HEK293T (cell line): ENCODE results near the gene IL1RAP.

Experiments used
- CTCF ChIA-PET: fragments of 350-600 bp; formaldehyde crosslinking; extraction: SDS; loops from one replicate; lab custom pipeline; 2021; ENCODE audit warnings: antibody characterized with exemption, inconsistent platforms; lab: Yijun Ruan, JAX
- POLR2A ChIA-PET: fragments of 350-600 bp; formaldehyde crosslinking; extraction: SDS; loops from one replicate; lab custom pipeline; 2020; ENCODE audit warnings: antibody characterized with exemption, inconsistent platforms; lab: Yijun Ruan, JAX
- DNase-seq: peaks from one replicate; pipeline ENCODE4 v3.0.0; 2012; ENCODE audit warnings: mixed read lengths; ENCODE audit errors: extremely low spot score
- ARNT ChIP-seq: fragments of 450-650 bp; IDR thresholded peaks from 2 replicates; pipeline ENCODE4 v1.6.1; 2017; ENCODE audit warnings: mild to moderate bottlenecking
- BHLHE40 ChIP-seq: fragments of 450-650 bp; IDR thresholded peaks from 2 replicates; pipeline ENCODE4 v1.6.1; 2016; ENCODE audit warnings: mild to moderate bottlenecking, moderate library complexity, borderline replicate concordance
- CTBP1 ChIP-seq: fragments of 450-650 bp; IDR thresholded peaks from 2 replicates; pipeline ENCODE4 v1.6.1; 2016; ENCODE audit warnings: borderline replicate concordance
- ELF4 ChIP-seq: fragments of 450-650 bp; IDR thresholded peaks from 2 replicates; pipeline ENCODE4 v1.6.1; 2017; ENCODE audit warnings: antibody characterized with exemption
- FOXA1 ChIP-seq: fragments of 450-650 bp; IDR thresholded peaks from 2 replicates; pipeline ENCODE4 v1.6.1; 2016; ENCODE audit warnings: mild to moderate bottlenecking
- FOXK2 ChIP-seq: fragments of 450-650 bp; IDR thresholded peaks from 2 replicates; pipeline ENCODE4 v1.6.1; 2016; ENCODE audit warnings: mild to moderate bottlenecking
- FOXM1 ChIP-seq: fragments of 450-650 bp; IDR thresholded peaks from 2 replicates; pipeline ENCODE4 v1.6.1; 2017; ENCODE audit warnings: mild to moderate bottlenecking, borderline replicate concordance
- HDGF ChIP-seq: fragments of 450-650 bp; IDR thresholded peaks from 2 replicates; pipeline ENCODE4 v1.6.1; 2017; ENCODE audit warnings: antibody characterized with exemption, borderline replicate concordance
- L3MBTL2 ChIP-seq: fragments of 450-650 bp; conservative IDR thresholded peaks from 2 replicates; pipeline ENCODE4 v1.6.1; 2016; ENCODE audit warnings: mild to moderate bottlenecking
- LEF1 ChIP-seq: fragments of 450-650 bp; IDR thresholded peaks from 2 replicates; pipeline ENCODE4 v1.6.1; 2017; ENCODE audit warnings: mild to moderate bottlenecking, borderline replicate concordance
- NFRKB ChIP-seq: fragments of 450-650 bp; IDR thresholded peaks from 2 replicates; pipeline ENCODE4 v1.6.1; 2016; ENCODE audit warnings: mild to moderate bottlenecking, moderate library complexity
- PKNOX1 ChIP-seq: fragments of 450-650 bp; IDR thresholded peaks from 2 replicates; pipeline ENCODE4 v1.6.1; 2016
- SP1 ChIP-seq: fragments of 450-650 bp; IDR thresholded peaks from 2 replicates; pipeline ENCODE4 v1.6.1; 2017
- SUZ12 ChIP-seq: fragments of 450-650 bp; IDR thresholded peaks from 2 replicates; pipeline ENCODE4 v1.6.1; 2016; ENCODE audit warnings: mild to moderate bottlenecking
- TARDBP ChIP-seq: fragments of 450-650 bp; IDR thresholded peaks from 2 replicates; pipeline ENCODE4 v1.6.1; 2016
- ZNF384 ChIP-seq: fragments of 450-650 bp; IDR thresholded peaks from 2 replicates; pipeline ENCODE4 v1.6.1; 2016

Gene IL1RAP

GRCh38 chr3:190595807-190596206 lies 81.9 kb downstream of the IL1RAP start:
- DNase-seq, result no peak
- POLR2A ChIA-PET, result interaction anchor here (0.5 kb wide), 1 partner anchor 14 kb away, joined by 3 read pairs; no protein-coding TSS in a partner anchor
- CTCF ChIA-PET, result no interaction called here
- TF ChIP-seq ZNF384 (no peak), ELF4 (no peak), HDGF (no peak), FOXA1 (no peak), NFRKB (no peak), SUZ12 (no peak), CTBP1 (no peak), LEF1 (no peak), ARNT (no peak), SP1 (no peak), FOXM1 (no peak), BHLHE40 (no peak), TARDBP (no peak), PKNOX1 (no peak), FOXK2 (no peak), L3MBTL2 (no peak)

GRCh38 chr3:190596349-190597285 lies 82.7 kb downstream of the IL1RAP start:
- ChIA-PET POLR2A (no interaction called here), CTCF (no interaction called here)
- TF ChIP-seq ARNT (no peak), ELF4 (no peak), PKNOX1 (no peak), FOXK2 (no peak), BHLHE40 (no peak), FOXM1 (no peak), ZNF384 (no peak), SUZ12 (no peak), NFRKB (no peak), FOXA1 (no peak), CTBP1 (no peak), SP1 (no peak), HDGF (no peak), LEF1 (no peak)
- DNase-seq, result no peak

GRCh38 chr3:190597291-190597690 lies 83.4 kb downstream of the IL1RAP start:
- ChIA-PET POLR2A (no interaction called here), CTCF (no interaction called here)
- TF ChIP-seq SP1 (no peak), CTBP1 (no peak), BHLHE40 (no peak), FOXK2 (no peak), ARNT (no peak), TARDBP (no peak), FOXM1 (no peak), HDGF (no peak), FOXA1 (no peak), NFRKB (no peak), ZNF384 (no peak), PKNOX1 (no peak), L3MBTL2 (no peak), ELF4 (no peak), LEF1 (no peak), SUZ12 (no peak)
- DNase-seq, result no peak

GRCh38 chr3:190601622-190602021 lies 87.7 kb downstream of the IL1RAP start:
- TF ChIP-seq FOXA1 (no peak), CTBP1 (no peak), ELF4 (no peak), BHLHE40 (no peak)
- ChIA-PET POLR2A (no interaction called here), CTCF (no interaction called here)
- no peak for DNase-seq

- no peak for DNase-seq
- TF ChIP-seq NFRKB (no peak), FOXK2 (no peak), FOXM1 (no peak), FOXA1 (no peak), ZNF384 (no peak)
- ChIA-PET CTCF (no interaction called here), POLR2A (no interaction called here)
Measured at GRCh38 chr3:190605385-190605784, 91.5 kb downstream of the IL1RAP start.

GRCh38 chr3:190606596-190606995 lies 92.7 kb downstream of the IL1RAP start:
- POLR2A ChIA-PET, result no interaction called here
- no peak for TF ChIP-seq SP1
- TF ChIP-seq BHLHE40, result no peak
- TF ChIP-seq ELF4, result no peak
- no peak for TF ChIP-seq CTBP1
- no peak for TF ChIP-seq SUZ12
- TF ChIP-seq ARNT, result no peak
- no peak for TF ChIP-seq FOXA1
- TF ChIP-seq FOXM1, result no peak
- TF ChIP-seq HDGF, result no peak
- TF ChIP-seq FOXK2, result no peak
- TF ChIP-seq LEF1, result no peak
- no peak for TF ChIP-seq ZNF384
- no peak for TF ChIP-seq NFRKB
- CTCF ChIA-PET, result no interaction called here
- no peak for DNase-seq
